ENCODE results near the gene TOR1B.

- no peak for TF ChIP-seq ZNF384 (IDR thresholded peaks at IDR 0.05)
- no peak for TF ChIP-seq FOXM1 (IDR thresholded peaks at IDR 0.05; ENCODE audit: borderline replicate concordance)
- TF ChIP-seq SP1 (IDR thresholded peaks at IDR 0.05): no peak
- no peak for TF ChIP-seq NFRKB (IDR thresholded peaks at IDR 0.05)
- no peak for TF ChIP-seq FOXK2 (IDR thresholded peaks at IDR 0.05)
- TF ChIP-seq TARDBP (IDR thresholded peaks at IDR 0.05): no peak
These were observed 32.9 kb downstream of the TOR1B start for GRCh38 chr9:129835860-129836223.

All from HEK293T (cell line).